Body of pancreas (tissue), 4 donors: ENCODE measurements around the gene AGPAT4.

Source experiments
- CTCF ChIP-seq, 7 experiments: fragments of 450-650 bp in 4 of 7; fragments of 200-600 bp in 3 of 7; sonication (generic) in 3 of 7; IDR thresholded peaks; one replicate each; pipeline ENCODE4 v1.5.1; 2016 to 2019; ENCODE audit warnings: antibody characterized with exemption in 7 of 7
- POLR2A ChIP-seq, 3 donors: fragments of 450-650 bp; IDR thresholded peaks; one replicate each; pipeline ENCODE4 v1.6.1; 2016; ENCODE audit warnings: antibody characterized with exemption in 3 of 3, mild to moderate bottlenecking in 2 of 3

GRCh38 chr6:161128680-161129196 lies 145.1 kb downstream of the AGPAT4 start:
- TF ChIP-seq CTCF (IDR thresholded peaks at IDR 0.05), result no peak
- TF ChIP-seq POLR2A (IDR thresholded peaks at IDR 0.05), result no peak
